Mucosa of descending colon (tissue), 3 donors: ENCODE results near the gene ZNF672. TPM values are rescaled to one million over a fixed set of nuclear protein-coding genes. Genes with fewer than 3 reads are reported as not detected.

Experiments
- ATAC-seq: fragments of 200-7000 bp; cut with Tn5 transposase; one replicate; pipeline ENCODE4 v1.9.1; 2020; ENCODE audit warnings: mild to moderate bottlenecking, moderate library complexity
- DNase-seq, 3 donors: peaks; one replicate each; pipeline ENCODE4 v3.0.0-alpha.2; 2020
- H3K36me3 ChIP-seq: fragments of 200-600 bp; one replicate; pipeline ENCODE4 v1.8.0; 2021; ENCODE audit warnings: low read depth, mild to moderate bottlenecking
- H3K4me1 ChIP-seq: fragments of 200-600 bp; one replicate; pipeline ENCODE4 v1.8.0; 2021; ENCODE audit warnings: low read depth, mild to moderate bottlenecking
- H3K4me3 ChIP-seq: fragments of 200-600 bp; one replicate; pipeline ENCODE4 v1.8.0; 2021; ENCODE audit warnings: mild to moderate bottlenecking
- H3K9me3 ChIP-seq: fragments of 200-600 bp; one replicate; pipeline ENCODE4 v1.8.0; 2021; ENCODE audit warnings: mild to moderate bottlenecking
- intact Hi-C, 2 donors: fragments of 100-400 bp; cut with DNase I in 1 of 2; cut with micrococcal nuclease in 1 of 2; formaldehyde crosslinking; loops; one replicate each; pipeline versions ENCODE4 v1.11.0 to v1.11.1; 2022; cut with DNase I, micrococcal nuclease
- total RNA-seq, 3 donors: library from RNA; stranded (reverse); fragmentation: NEBNext Ultra II Directional in 2 of 3; extraction: Animal tissue kit (Norgen Biotek cat#: 25700) in 2 of 3; gene quantifications; one replicate each; pipeline versions ENCODE4 v1.2.1 to v1.2.4, GENCODE V29; 2021 to 2023
- TF ChIP-seq, protein P1 (sequence below): fragments of 200-600 bp; IDR thresholded peaks from one replicate; pipeline ENCODE4 v1.8.0; 2022; ENCODE audit warnings: antibody characterized with exemption, mild to moderate bottlenecking
- donor health status: DM: no; HTN: no; CAD: no; lungs with moderate emphysema.
- donor health status: DM: no; HTN: no; CAD: no.
- donor health status: DM: no; HTN: yes; CAD: no.

Gene ZNF672
- total RNA-seq, 3 donors from 2014 or later, result 29.6 to 38.8 (median 38.3) TPM

DNA sequence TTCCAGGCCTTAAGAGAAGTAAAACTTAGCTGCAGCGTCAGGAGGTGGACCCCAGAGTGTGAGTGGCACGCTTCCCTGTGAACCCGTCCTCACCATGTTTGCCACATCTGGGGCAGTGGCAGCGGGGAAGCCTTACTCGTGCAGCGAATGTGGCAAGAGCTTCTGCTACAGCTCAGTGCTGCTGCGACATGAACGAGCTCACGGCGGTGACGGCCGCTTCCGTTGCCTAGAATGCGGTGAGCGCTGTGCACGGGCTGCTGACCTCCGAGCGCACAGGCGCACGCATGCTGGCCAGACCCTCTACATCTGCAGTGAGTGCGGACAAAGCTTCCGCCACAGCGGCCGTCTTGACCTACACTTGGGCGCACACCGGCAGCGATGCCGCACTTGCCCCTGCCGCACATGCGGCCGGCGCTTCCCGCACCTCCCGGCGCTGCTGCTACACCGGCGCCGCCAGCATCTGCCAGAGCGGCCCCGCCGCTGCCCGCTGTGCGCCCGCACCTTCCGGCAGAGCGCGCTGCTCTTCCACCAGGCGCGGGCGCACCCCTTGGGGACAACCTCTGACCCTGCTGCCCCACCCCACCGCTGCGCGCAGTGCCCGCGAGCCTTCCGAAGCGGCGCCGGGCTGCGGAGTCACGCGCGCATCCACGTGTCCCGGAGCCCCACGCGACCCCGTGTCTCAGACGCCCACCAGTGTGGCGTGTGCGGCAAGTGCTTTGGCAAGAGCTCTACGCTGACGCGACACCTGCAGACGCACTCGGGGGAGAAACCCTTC lies 9.3 kb downstream of the ZNF672 start:
- no peaks in the 10 kb centered on the region for H3K4me1 ChIP-seq
- peaks cover 15% of the 10 kb centered on the region for H3K36me3 ChIP-seq
- TF ChIP-seq, protein P1, sequence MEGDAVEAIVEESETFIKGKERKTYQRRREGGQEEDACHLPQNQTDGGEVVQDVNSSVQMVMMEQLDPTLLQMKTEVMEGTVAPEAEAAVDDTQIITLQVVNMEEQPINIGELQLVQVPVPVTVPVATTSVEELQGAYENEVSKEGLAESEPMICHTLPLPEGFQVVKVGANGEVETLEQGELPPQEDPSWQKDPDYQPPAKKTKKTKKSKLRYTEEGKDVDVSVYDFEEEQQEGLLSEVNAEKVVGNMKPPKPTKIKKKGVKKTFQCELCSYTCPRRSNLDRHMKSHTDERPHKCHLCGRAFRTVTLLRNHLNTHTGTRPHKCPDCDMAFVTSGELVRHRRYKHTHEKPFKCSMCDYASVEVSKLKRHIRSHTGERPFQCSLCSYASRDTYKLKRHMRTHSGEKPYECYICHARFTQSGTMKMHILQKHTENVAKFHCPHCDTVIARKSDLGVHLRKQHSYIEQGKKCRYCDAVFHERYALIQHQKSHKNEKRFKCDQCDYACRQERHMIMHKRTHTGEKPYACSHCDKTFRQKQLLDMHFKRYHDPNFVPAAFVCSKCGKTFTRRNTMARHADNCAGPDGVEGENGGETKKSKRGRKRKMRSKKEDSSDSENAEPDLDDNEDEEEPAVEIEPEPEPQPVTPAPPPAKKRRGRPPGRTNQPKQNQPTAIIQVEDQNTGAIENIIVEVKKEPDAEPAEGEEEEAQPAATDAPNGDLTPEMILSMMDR, result no peak
- H3K4me3 ChIP-seq, result no peak overlapping the region
- DNase-seq (no peak), ATAC-seq (no peak)
- H3K9me3 ChIP-seq, result no peaks in the 10 kb centered on the region
- intact Hi-C loops, result no loop called here

DNA sequence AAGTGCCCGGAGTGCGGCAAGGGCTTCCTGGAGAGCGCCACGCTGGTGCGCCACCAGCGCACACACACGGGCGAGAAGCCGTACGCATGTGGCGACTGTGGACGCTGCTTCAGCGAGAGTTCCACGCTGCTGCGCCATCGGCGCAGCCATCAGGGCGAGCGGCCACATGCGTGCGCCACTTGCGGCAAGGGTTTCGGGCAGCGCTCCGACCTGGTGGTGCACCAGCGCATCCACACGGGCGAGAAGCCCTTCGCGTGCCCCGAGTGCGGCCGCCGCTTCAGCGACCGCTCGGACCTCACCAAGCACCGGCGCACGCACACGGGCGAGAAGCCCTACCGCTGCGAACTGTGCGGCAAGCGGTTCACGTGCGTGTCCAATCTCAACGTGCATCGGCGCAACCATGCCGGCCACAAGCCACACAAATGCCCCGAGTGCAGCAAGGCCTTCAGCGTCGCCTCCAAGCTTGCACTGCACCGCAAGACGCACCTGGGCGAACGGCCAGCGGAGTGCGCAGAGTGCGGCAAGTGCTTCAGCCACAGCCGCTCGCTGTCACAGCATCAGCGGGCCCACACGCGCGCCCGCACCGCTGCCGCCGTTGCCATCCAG lies 10.0 kb downstream of the ZNF672 start:
- TF ChIP-seq, protein P1, result no peak
- ATAC-seq, result no peak
- H3K36me3 ChIP-seq, result peaks cover 15% of the 10 kb centered on the region
- intact Hi-C loops, result no loop called here
- DNase-seq, result no peak
- no peaks in the 10 kb centered on the region for H3K9me3 ChIP-seq
- H3K4me3 ChIP-seq, result no peak overlapping the region
- no peaks in the 10 kb centered on the region for H3K4me1 ChIP-seq

DNA sequence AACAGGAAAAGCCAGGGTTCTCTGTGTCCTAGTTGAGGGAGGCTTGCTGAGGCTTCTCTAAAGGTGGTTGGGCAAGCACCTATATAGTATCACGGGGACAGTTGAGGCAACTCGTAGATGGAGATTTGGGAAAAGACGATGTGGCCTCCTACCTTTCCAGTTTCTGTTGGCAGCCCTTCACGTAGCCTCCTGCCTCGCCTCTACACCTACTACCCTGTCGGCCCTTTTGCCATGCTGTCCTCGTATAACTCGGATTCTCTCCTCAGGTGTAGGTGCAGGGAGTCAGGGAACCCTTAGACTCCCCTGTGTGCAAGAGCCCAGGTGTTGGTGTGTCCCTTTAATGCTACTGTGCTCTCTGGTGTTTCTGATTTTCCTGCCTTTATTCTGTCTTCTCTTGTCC lies 10.6 kb downstream of the ZNF672 start:
- TF ChIP-seq, protein P1, result no peak
- H3K4me1 ChIP-seq, result no peaks in the 10 kb centered on the region
- DNase-seq, result no peak
- intact Hi-C loops, result no loop called here
- peaks cover 15% of the 10 kb centered on the region for H3K36me3 ChIP-seq
- ATAC-seq, result no peak
- H3K9me3 ChIP-seq, result no peaks in the 10 kb centered on the region
- H3K4me3 ChIP-seq, result no peak overlapping the region

DNA sequence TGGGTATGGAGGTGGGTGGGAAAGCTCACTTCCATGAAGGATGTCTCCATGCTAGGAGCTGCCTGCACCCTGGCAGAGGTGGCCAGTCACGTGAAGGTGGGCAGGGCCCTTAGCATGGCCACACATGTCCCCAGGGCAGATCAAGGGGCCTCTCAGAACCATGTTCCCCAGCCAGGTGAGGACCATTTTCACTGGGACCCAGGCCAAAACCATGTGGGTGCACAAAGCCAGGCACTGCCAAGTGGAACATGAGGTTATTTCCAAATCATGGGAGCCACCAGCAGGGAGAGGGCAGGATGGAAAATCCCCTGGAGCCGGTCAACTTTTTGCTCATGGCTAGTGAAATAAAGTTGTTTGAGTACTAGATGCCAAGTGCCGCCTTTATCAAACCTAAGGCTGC lies 11.1 kb downstream of the ZNF672 start:
- ATAC-seq, result no peak
- no peaks in the 10 kb centered on the region for H3K4me1 ChIP-seq
- H3K4me3 ChIP-seq, result no peak overlapping the region
- H3K9me3 ChIP-seq, result no peaks in the 10 kb centered on the region
- H3K36me3 ChIP-seq, result peaks cover 15% of the 10 kb centered on the region
- DNase-seq, result no peak
- intact Hi-C loops, result no loop called here
- TF ChIP-seq, protein P1, result no peak

DNA sequence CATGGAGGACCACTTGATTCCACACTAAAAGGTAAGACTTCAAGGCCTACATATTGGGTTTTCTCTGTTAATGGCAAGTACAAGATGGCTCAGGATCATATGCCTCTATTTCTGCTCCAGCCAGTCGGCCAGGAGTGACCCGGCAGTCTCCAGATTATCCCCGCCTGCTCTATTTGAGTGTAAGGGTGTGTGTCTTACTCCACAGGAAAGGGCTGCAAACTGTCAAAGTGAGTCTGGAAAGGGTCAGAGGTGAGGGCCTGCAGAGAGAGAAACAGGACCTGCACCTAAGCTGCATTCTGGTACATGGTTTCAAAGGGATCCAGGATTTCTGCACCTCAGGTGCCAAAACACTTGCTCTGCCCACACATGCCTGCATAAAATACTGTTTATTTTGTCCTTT lies 11.6 kb downstream of the ZNF672 start:
- H3K36me3 ChIP-seq, result peaks cover 15% of the 10 kb centered on the region
- DNase-seq, result no peak
- no peaks in the 10 kb centered on the region for H3K9me3 ChIP-seq
- no peak overlapping the region for H3K4me3 ChIP-seq
- TF ChIP-seq, protein P1, result no peak
- H3K4me1 ChIP-seq, result no peaks in the 10 kb centered on the region
- ATAC-seq, result no peak
- intact Hi-C loops, result no loop called here
